Activated effector memory CD4-positive, alpha-beta T cell treated with Interleukin-2 at 50 U/mL for 16 hours (primary cell): ENCODE measurements around the gene GATAD2B.
"Not testable (repeated sequence)": the region's sequence is repeated elsewhere in the genome, so short reads cannot be mapped to it uniquely, and the experiment has no call there.

Source experiments
- DNase-seq: peaks from one replicate; pipeline ENCODE4 v3.0.0-alpha.2; 2020

GATAD2B gene

DNA sequence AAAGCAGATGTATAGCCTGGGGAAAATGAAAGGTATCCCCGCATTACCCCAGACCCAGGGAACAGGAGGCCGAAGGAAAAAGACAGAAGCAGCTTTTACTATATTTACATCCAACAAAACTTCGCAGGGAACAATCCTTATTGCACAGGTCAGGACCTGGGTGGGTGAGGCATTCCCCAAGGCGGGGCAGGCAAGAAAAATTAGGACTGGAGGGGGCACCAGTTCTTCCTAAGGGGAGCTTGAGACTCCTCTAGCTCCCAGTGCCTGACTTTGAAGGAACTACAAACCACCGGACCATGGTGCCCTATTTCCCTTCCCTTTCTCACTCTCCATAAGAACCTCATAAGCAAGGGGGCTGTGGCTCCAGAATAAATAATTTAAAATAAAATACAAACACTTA is 6.7 kb upstream of the GATAD2B start:
- DNase-seq: no peak

DNA sequence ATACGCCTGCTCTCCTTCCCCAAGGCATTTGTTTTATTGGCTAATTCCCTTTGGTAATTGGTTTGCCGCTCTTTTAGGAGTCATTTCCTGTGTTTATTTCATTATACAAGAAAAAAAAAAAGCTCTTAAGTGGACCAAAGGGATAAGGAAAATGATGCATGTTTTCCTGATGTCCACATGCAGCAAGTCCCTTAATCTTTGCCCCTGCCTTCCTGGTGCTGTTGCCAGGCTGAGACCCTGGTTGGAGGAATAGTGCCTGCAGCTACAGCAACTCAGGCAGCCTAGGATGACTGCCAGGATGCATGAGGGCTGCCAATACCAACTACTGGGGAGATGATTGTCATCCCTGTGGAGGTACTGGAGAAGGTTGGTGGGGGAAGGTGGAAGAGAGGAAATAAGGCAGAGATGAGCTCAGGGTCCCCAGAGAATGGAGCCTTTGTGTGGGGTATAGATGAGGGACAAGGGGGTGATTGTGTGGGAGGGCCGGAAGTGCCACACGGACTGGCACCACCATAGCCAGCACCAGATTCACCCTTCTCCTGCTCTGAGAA is 6.1 kb upstream of the GATAD2B start:
- no peak for DNase-seq

DNA sequence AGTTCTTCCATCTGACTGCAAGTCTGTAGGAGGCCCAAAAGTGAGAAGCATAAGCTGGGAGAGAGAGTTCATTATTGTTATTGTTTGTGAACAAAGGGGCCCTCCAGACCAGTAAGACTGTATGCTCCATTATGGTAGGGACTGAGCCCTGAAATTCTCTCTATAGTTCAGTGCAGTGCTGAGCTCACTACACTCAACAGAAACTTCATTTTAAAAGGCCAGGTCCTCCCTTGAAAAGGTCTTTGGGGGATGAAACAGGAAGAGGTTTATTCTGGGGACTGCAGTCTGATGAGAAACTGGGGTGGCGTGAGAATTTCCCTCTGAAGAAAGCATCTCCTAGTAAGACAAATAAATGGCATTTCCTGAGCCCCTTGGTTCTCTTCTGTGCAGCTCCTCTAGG is 5.5 kb upstream of the GATAD2B start:
- no peak for DNase-seq

DNA sequence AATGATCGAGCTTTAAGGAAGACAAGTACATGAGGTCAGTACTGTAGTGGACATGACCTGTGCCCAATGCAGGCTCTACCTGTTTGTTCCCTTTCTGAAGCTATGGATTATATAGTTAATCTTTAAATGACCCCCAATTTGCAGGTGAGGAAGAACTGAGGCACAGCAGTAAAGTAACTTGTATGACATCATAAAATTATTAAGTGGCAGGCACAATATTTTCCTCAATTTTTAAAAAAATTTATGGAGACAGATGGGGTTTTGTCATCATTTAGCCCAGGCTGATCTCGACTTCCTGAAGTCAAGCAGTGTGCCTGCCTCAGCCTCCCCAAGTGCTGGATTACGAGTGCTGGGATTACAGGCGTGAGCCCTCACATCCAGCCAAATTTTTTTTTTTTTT is 3.6 kb upstream of the GATAD2B start:
- DNase-seq: no peak

DNA sequence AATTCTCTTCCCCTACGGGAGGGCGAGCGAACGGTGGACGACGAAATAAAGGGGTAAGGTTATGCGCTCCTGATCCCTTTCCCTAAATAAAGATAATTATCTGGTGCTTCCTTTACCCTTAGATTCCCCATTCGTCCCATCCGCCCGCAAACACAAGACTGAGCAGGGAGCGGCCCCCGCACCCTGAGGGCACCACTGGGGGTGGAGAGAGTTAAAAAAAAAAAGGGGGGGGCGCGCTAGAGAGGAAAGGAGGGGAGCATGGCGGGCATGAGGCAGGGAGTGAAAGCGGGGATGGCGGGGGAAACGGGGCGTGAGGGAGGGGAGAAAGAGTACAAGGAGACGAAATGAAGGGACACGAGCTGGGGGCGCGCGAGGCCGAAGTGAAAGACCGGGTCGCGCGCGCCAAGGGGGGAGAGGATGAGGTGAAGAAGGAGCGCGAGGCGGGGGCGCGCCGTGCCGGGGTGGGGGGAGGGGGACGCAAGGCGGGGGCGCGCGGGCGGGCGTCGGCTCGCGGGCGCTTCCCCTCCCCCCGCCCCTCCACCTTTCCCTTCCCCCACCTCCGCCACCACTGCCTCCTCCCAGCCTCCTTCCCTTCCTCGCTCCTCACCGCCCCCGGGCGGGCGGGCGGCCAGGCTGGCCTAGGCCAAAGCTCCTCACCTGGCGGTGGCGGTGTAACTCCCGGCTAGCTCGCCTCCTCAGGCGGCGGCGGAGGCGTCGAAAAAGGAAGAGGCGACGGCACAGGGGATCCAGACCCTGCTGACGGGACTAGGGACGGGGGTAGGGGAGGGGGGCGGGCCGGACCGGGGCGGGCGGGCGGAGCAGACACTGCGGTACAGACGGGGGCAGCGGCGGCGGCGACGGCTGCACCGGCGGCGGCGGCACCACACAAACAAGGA is 448 bp downstream of the GATAD2B start:
- DNase-seq: no peak

DNA sequence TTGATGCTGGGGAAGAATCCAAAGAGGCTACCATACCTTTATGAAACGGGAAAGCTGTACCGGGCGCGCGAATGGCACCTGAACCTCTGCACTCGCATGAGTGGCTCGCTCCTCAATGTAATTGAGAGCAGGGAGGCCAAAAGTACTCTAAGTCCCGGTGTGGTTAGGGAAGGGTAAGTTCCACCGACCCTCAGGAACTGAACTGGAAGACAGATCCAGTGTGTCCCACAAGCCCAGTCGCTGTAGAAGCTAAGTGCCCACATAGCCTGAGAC is 1.0 kb downstream of the GATAD2B start:
- DNase-seq: peak; percentile 13

DNA sequence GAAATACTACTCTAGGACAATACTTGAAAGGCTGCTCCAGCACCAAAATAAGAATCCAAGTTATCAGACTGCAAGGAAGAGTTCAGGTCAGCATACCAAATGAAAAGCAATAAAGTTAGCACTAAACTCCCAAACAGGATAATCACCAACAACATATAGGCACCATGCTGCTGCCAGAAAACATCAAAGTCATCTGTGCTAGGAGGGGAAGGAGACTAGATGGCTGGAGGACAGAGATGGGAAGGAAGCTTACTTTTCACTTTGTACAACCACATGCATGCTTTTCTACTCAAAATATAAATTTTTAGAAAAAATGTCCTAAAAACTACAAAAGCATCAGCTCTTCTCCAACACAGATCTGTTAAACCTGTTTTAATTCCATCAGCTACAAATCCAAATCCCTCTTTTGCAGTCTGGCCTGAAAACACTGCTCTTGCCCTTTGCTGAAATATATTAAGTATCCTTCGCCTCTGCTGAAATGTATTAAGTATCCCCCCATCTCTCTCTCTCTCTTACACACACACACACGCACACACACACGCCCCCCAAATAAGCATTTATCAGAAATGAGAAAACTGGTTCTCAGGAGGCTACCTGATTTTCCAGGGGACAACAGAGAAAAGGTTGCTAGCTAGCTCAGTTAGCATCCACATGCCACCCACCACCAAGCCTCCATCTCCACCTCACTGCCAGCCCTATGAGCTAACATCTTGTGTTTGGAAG is 1.5 kb downstream of the GATAD2B start:
- DNase-seq: no peak

DNA sequence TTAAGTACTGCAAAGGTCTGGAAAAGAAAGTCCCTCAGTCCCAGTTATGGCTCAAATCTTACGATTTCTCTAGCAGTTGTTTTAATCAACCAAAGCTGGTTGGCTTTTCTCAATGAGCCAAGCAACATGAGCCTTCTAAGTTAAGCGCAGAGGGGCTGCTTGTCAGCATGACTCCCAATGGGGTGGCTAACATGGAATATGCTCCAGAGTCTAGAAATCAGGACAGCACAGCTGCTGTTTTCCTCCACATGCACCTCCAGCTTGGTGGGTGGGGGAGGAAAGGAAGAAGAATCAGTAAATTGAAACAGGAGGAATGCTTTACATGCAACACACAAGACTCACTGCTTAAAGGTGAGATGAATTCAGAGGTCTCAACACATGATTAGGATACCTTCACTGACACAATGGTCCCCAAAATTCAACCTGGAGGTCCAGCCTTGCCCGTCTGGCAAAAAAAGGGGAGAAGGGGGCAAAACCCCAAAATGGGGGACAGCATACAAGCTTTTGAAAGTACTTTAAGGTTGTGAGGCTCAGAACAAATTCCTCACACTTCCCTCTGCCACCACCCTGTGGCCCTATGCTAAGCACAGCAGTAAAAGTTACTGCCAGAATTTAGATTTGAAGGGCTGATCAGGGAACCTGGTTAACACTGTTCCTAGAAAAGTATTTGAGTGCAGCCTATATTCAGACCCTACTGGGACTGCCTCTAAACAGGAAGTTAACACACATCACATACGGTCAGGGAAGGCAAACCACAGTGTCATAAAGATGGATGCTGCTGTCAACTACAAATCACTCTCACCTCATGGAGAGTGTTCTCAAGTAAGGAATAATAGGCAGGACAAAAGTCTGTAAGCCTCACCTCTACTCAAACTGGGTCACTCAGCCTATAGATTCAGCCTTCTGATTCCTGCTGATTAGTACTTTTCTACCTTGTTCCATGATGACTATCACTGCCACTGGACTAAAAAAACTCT is 2.6 kb downstream of the GATAD2B start:
- DNase-seq: no peak

DNA sequence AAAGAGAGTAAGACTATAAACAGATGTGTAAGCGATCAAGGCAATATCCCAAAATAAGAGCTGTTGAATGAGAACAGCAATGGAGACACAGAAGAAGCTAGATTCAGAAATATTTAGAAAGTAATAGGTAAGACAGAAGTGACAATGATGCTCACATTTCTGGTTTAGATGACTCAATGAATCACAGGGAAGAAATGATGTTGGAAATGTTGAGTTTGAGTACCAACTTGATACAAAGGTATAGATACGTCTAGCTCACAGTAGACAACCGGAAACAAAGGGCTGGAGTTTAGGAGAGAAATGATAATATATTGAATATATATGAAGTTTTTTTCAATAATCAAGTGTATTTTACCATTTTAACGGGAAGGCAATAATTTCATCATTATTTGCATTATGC is 6.5 kb downstream of the GATAD2B start:
- DNase-seq: no peak

DNA sequence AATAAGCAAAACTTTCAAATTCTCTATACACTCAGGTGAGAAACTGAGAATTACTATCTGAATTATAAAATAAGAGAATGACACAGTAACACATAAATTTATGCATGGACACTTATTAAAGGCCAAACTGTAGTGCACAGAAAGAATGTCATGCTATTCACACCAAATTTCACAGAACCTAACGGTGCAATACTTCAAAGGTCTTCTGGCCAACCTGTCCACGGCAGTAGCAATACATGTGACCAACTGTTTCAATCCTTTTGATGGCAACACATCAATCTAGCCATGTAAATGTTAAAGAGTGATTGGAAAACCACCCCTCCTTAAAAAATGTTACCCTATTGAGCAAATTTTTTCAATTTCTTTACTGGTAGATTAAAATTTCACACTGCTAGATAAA is 10.4 kb downstream of the GATAD2B start:
- no peak for DNase-seq

DNA sequence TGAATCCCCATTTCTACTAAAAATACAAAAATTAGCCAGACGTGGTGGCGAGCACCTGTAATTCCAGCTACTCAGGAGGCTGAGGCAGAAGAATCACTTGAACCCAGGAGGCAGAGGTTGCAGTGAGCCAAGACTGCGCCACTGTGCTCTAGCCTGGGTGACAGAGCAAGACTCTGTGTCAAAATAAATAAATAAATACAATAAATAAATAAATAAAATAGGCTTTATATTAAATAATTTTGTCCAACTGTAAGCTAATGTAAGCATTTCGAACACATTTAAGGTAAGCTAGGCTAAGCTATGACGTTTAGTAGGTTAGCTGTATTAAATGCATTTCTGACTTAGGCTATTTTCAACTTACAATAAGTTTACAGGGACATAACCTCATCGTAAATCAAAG is 12.2 kb downstream of the GATAD2B start:
- DNase-seq: not testable (repeated sequence)

DNA sequence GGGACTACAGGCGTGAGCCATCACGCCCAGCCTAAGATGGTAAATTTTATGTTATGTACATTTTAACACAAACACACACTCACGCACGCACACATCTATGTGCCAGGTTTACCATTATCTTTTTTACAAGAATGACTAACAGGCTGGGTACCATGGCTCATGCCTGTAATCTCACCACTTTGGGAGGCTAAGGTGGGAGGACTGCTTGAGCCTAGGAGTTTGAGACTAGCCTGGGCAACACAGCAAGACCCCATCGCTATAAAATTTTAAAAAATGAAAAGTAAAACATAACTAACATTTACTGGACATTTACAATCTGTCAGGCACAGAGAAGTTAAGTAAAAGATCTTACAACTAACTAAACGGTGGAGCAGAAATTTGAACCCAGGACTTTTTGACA is 14.7 kb downstream of the GATAD2B start:
- DNase-seq: no peak

DNA sequence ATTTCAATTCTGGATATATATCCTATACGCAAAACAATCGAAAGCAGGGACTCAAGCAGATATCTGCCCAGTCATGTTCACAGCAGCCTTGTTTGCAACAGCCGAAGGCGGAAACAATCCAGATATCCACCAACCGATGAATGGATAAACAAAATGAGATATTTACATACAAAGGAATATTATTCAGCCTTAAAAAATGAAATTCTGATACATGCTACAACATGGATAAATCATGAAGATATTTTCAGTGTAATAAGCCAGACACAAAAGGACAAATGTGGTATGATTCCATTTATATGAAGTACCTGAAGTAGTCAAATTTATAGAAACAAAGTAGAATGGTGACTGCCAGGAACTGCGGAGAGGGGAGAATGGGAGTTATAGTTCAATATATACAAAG is 15.6 kb downstream of the GATAD2B start:
- no peak for DNase-seq

DNA sequence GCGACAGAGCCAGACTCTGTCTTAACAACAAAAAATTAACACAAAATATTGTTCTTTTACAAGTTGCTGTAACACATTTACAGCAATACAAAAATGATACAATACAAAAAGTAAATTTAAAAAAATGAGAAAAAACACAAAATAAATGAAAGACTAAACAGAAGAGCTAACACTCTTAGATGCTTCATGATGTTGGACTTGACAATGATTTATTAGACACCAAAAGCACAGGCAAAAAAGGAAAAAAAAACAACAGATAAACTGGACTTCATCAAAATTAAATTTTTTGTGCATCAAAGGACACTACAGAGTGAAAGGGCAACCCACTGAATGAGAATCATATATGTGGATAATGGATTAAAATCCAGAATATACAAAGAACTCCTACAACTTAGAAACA is 16.4 kb downstream of the GATAD2B start:
- no peak for DNase-seq

DNA sequence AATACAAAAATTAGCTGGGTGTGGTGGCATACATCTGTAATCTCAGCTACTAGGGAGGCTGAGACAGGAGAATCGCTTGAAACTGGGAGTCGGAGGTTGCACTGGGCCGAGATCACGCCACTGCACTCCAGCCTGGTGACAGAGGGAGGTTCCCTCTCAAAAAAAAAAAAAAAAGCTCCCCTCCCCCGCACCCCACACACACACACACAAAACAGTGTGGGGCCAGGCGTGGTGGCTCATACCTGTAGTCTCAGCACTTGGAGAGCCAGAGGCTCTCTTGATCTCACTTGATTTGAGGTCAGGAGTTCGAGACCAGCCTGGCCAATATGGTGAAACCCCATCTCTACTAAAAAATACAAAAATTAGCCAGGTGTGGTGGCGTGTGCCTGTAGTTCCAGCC is 16.9 kb downstream of the GATAD2B start:
- DNase-seq: not testable (repeated sequence)

DNA sequence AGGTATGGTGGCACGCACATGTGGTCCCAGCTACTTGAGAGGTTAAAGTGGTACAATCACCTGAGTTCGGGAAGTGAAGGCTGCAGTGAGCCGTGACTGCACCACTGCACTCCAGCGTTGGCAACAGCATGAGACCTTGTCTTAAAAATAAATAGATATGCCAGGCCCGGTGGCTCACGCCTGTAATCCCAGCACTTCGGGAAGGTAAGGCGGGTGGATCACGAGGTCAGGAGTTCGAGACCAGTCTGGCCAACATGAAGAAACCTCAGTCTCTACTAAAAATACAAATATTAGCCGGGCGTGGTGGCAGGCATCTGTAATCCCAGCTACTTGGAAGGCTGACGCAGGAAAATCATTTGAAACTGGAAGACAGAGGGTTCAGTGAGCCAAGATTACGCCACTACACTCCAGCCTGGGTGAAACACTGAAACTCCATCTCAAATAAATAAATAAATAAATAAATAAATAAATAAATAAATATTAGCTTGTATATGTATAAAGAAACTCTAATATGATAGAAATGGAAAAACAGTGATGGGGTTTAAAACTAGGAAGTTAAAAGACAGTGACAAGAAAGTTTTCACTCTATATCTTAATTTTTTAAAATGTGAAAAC is 18.8 kb downstream of the GATAD2B start:
- no peak for DNase-seq

DNA sequence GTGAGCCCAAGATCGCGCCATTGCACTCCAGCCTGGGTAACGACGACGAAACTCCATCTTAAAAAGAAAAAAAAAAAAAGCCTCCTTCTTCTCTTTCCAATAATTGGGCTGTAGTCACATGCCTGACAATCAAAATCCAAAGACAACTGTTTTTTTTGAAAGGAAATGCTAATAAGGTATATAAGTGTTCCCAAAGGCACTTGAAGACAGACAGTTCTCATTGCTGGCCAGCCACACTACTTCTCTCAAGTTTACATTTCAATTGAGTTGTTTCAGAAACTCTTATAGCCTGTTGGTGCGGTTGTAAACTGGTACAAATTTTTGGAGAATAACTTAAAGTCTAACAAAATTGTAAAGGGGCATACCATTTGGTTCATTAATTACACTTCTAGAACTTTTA is 23.3 kb downstream of the GATAD2B start:
- no peak for DNase-seq

DNA sequence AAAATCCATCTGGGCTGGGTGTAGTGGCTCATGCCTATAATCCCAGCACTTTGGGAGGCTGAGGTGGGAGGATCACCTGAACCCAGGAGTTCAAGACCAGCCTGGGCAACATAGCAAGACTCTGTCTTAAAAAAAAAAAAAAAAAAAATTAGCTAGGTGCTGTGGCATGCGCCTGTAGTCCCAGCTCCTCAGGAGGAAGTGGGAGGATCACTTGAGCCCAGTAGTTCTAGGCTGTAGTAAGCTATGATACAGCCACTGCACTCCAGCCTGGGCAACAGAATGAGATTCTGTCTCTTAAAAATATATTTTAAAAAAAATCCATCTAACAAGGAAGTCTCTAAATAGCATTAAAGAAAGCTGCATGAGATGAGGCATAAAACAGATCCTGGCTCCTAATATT is 26.9 kb downstream of the GATAD2B start:
- DNase-seq: not testable (repeated sequence)

DNA sequence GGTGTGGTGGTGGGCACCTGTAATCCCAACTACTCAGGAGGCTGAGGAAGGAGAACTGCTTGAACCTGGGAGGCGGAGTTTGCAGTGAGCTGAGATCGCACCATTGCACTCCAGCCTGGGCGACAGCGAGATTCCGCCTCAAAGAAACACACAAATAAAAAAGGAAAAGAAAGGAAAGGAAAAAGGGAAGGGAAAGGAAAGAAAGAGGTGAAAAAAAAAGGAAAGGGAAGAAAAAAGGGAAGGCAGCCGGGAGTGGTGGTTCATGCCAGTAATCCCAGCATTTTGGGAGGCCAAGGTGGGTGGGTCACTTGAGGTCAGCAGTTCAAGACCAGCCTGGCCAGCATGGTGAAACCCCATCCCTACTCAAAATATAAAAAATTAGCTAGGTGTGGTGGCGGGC is 31.7 kb downstream of the GATAD2B start:
- not testable (repeated sequence) for DNase-seq

DNA sequence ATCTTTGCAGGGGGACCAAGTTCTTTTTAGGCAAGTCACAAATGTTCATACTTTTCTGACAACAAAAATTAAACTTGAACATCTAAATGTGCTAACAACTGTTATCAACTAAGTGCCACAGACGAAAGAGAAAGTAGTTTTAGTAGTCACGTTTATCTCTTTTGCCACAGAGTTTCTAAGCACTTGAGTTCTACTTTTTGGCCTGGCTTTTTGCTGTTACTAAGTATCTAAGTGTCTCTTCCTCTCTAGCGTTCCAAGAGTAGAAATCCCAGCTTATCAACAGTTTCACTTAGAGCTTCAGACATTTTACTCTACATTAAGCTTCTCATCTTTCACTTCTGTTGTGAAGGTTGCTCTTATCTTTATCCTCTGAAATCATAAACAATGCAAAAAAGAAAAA is 34.2 kb downstream of the GATAD2B start:
- no peak for DNase-seq

DNA sequence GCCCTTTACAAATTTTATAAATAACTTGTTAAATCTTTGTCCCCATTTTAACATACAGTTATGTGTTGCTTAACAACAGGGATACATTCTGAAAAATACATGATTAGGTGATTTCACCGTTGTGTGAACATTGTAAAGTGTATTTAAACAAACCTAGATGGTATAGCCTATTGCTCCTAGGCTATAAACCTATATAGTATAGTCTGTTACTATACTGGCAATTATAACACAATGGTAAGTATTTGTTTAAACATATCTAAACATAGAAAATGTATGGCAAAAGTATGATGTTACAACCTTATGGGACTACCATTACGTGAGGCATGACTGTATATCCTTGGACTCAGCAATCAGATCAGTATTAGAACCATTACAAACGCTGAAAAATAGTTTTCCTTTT is 36.6 kb downstream of the GATAD2B start:
- DNase-seq: no peak

DNA sequence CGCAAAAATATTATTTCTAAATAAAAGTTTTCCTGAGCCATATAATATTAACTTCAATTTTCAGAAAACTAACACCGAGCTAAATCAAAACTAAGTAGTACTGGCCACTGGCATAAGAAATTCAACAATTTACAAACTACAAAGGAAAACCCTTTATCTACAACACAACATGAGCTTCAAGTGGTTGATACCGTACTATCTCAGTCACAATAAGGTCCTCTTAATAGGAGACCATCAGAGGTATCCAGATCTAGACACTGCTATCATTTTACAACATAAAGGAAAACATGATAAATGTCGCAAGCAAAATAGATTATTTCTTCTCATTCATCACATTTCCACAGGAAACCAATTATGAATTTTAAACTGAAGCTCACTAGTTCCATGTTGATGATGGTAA is 39.5 kb downstream of the GATAD2B start:
- no peak for DNase-seq
